Ectodermal cell (in vitro differentiated cells): Measurements from ENCODE around the gene ETAA1.

Experiments
- H3K27ac ChIP-seq: 2 replicates; pipeline ENCODE4 v1.7.0; 2013; ENCODE audit warnings: mild to moderate bottlenecking, low read depth, low read length; ENCODE audit not compliant: insufficient read depth, poor library complexity, severe bottlenecking
- H3K27me3 ChIP-seq: 2 replicates; pipeline ENCODE4 v1.7.0; 2013; ENCODE audit warnings: mild to moderate bottlenecking, low read length; ENCODE audit not compliant: insufficient read depth, control insufficient read depth, poor library complexity, severe bottlenecking
- H3K36me3 ChIP-seq: one replicate; pipeline ENCODE4 v1.7.0; 2013; ENCODE audit warnings: low read length; ENCODE audit not compliant: control insufficient read depth, insufficient read depth
- H3K4me1 ChIP-seq: one replicate; pipeline ENCODE4 v1.7.0; 2013; ENCODE audit warnings: low read length; ENCODE audit not compliant: control insufficient read depth, insufficient read depth
- H3K4me3 ChIP-seq: 2 replicates; pipeline ENCODE4 v1.7.0; 2013; ENCODE audit warnings: low read depth, low read length, control low read depth; ENCODE audit not compliant: insufficient read depth
- H3K9me3 ChIP-seq: 2 replicates; pipeline ENCODE4 v1.7.0; 2013; ENCODE audit warnings: mild to moderate bottlenecking, low read length, moderate library complexity; ENCODE audit not compliant: control insufficient read depth
- WGBS, 2 experiments: methylation state at CpG; one replicate each; pipeline ENCODE4 v1.1.7; 2013; ENCODE audit warnings: missing lambda C conversion rate in 2 of 2; 5-methylcytosine and 5-hydroxymethylcytosine counted together

Gene ETAA1

DNA sequence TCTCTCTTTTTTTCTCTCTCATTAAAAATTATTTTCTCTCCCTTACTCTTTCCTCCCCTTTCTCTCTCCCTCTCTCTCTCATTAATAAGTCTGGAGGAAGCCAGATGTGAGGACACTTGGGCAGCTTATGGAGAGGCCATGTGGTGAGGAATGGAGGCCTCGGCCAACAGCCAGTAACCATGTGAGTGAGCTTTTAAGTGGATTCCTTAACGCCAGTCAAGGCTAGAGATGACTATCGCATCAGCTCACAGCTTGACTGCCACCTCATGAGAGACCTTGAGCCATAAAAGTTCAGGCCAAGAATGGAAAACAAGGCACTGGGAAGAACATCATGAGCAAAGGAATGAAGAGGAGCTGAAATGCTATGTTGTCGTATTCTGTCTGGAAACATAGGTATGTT is 39.1 kb downstream of the ETAA1 start:
- no peak overlapping the region for H3K4me3 ChIP-seq
- no peaks in the 10 kb centered on the region for H3K9me3 ChIP-seq
- WGBS, 2 experiments = 90 to 97% methylated on average over 4 of the region's 4 CpGs
- H3K4me1 ChIP-seq = no peaks in the 10 kb centered on the region
- no peaks in the 10 kb centered on the region for H3K36me3 ChIP-seq
- H3K27ac ChIP-seq = no peak overlapping the region
- no peaks in the 10 kb centered on the region for H3K27me3 ChIP-seq

DNA sequence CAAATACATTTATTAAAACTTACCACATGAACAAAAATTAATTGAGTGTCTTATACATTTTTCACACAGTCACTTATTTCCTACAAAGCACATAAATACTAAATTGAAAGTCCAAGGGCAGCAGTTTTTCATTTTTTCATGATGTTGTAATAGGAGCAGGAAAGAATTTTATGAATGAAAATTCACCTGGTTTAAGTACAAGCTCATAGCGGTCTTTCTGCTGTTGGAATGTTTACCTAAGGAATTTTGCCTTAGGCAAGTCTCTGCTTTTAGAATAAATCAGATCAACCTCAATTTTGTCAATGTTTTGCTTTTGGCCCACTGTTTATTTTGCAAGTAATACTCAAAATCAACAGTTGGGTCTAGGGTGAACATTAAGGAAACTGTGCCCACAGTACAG is 40.0 kb downstream of the ETAA1 start:
- H3K27ac ChIP-seq = no peak overlapping the region
- H3K27me3 ChIP-seq = no peaks in the 10 kb centered on the region
- H3K36me3 ChIP-seq = no peaks in the 10 kb centered on the region
- no peaks in the 10 kb centered on the region for H3K9me3 ChIP-seq
- no peaks in the 10 kb centered on the region for H3K4me1 ChIP-seq
- H3K4me3 ChIP-seq = no peak overlapping the region
- WGBS, 2 experiments = 89 to 92% methylated on average over 1 of the region's 1 CpG

DNA sequence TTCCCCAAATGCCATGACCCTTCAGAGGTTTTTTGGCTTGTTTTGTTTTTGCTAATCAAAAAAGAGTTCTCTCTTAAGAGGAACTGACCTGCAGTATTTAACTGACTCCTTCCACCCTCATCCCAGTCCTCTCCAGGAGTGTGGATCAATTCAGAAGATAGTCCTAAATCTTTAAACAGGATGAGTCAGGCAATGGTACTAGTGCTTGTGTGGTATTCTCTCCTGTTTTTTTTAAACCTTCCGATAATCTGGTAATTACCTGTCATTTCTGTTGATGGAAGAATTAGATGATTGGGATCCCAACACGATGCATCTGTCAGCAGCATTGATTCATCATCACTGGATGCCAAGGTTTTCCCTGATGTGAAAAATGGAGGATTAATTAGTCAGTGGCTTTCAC is 41.2 kb downstream of the ETAA1 start:
- Histone ChIP-seq H3K27me3 (no peaks in the 10 kb centered on the region), H3K9me3 (no peaks in the 10 kb centered on the region), H3K36me3 (no peaks in the 10 kb centered on the region), H3K4me1 (no peaks in the 10 kb centered on the region), H3K27ac (no peak overlapping the region), H3K4me3 (no peak overlapping the region)
- WGBS, 2 experiments = 97 to 100% methylated on average over 2 of the region's 2 CpGs

DNA sequence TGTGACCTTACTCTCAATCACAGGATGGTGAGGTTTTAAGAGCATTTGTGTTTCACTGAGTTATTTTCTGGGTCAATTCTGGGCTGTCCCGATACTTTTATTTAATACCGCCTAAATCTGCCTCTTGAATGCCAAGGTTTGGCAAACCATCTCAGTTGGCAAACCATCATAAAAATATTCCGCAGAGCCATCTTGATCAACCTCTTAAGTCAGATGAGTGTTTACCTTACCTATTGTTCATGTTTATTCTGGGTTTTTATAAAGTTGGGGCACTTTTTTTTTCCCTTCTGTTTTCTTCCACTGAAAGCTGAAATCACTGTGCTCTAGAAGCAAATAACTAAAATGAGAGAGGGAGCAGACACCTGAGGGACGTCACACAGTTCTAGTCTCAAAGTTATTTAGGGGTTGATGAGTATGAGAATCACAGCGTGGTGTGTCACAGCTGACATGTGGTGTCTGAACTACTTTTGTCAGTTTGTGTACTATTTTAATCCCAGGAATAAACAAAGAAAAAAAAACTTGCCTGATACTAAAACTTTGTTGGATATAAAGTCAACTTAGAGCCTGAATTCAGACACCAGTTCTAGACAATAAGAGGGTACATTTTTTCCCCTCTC is 48.6 kb downstream of the ETAA1 start:
- no peaks in the 10 kb centered on the region for H3K4me1 ChIP-seq
- H3K36me3 ChIP-seq = no peaks in the 10 kb centered on the region
- H3K27ac ChIP-seq = no peak overlapping the region
- no peaks in the 10 kb centered on the region for H3K9me3 ChIP-seq
- no peaks in the 10 kb centered on the region for H3K27me3 ChIP-seq
- no peak overlapping the region for H3K4me3 ChIP-seq
- 94 to 95% methylated on average over 5 of the region's 5 CpGs for WGBS, 2 experiments

DNA sequence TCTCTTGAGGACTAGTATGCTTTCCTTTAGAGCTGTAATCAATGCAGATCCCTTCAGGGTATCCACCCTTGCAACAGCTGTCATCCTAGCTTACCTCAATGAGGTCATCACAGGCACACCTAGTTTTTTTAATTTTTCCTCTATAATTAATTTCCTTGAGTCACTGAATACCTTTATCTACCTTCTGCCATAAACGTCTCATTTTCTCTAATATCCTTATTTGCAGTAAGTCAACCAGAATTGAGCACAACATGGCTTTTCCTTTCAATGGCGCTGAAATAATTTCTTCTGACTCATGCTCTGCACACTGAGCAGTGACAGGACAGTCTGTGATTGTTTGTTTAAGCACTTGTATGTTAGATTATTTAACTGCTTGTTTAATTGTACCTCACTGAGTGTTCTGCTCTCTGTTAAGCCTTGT is 49.4 kb downstream of the ETAA1 start:
- H3K27ac ChIP-seq = no peak overlapping the region

DNA sequence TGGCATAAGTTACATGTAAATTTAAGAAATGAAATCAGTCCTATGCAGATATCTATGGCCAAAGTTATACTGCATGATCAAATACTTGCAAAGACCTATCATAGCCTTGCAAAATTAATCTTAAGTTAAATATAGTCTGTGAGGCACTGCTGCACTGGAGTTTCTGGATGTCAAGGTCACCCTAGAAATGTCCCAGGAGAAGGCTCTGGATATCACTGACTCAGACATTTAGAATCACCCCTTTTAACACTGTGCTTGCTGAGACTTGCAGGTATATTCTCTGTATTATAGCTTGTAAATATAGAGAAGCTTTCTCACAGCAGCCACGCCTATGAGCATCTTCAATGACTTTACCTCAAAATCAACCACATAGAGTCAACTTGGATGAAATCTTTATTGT is 51.5 kb downstream of the ETAA1 start:
- no peak overlapping the region for H3K27ac ChIP-seq
- WGBS, 2 experiments = 100% methylated on average over 1 of the region's 1 CpG; no CpG with 5 or more reads in 1 of the 2 experiments
- no peak overlapping the region for H3K4me3 ChIP-seq
- H3K4me1 ChIP-seq = no peaks in the 10 kb centered on the region
- no peaks in the 10 kb centered on the region for H3K9me3 ChIP-seq
- no peaks in the 10 kb centered on the region for H3K27me3 ChIP-seq
- no peaks in the 10 kb centered on the region for H3K36me3 ChIP-seq

More for the DNA sequence above, 49.4 kb downstream of the ETAA1 start:
- Histone ChIP-seq H3K36me3 (no peaks in the 10 kb centered on the region), H3K4me3 (no peak overlapping the region), H3K9me3 (no peaks in the 10 kb centered on the region), H3K27me3 (no peaks in the 10 kb centered on the region), H3K4me1 (no peaks in the 10 kb centered on the region)
- WGBS, 2 experiments = 93 to 95% methylated on average over 2 of the region's 2 CpGs

DNA sequence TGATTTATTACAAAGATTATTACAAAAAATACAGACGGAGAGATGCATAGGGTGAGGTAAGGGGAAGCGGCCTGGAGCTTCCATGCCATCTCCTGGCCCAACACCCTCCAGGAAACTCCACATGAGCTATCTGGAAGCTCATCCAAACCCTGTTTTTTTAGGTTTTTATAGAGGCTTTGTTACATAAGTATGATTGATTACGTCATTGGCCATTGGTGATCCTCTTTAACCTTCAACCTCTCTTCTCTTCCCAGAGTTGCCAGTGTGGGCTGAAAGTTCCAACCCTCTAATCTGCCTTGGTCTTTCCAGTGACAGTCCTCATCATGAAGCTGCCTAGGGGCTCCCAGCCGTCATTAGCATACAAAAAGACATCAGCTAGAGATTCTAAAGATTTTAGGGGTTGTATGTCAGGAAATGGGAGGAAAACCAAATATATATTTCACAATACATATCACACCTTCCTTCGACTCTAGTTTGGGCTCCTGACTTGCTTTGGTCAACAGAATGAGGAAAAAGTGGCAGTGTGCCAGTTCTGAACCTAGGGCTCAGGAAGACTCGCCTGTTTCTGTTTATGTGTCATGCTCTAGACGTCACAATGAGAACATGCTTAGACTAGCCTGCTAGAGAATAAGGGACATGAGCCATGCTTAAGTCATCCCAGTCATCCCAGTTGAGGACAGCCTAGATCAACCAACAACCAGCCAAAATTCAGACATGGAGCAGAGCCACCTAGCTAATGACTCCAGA is 54.1 kb downstream of the ETAA1 start:
- Histone ChIP-seq H3K27me3 (no peaks in the 10 kb centered on the region), H3K4me1 (no peaks in the 10 kb centered on the region), H3K4me3 (no peak overlapping the region), H3K27ac (no peak overlapping the region), H3K36me3 (no peaks in the 10 kb centered on the region), H3K9me3 (no peaks in the 10 kb centered on the region)
- WGBS, 2 experiments = 74 to 81% methylated on average over 7 of the region's 7 CpGs

DNA sequence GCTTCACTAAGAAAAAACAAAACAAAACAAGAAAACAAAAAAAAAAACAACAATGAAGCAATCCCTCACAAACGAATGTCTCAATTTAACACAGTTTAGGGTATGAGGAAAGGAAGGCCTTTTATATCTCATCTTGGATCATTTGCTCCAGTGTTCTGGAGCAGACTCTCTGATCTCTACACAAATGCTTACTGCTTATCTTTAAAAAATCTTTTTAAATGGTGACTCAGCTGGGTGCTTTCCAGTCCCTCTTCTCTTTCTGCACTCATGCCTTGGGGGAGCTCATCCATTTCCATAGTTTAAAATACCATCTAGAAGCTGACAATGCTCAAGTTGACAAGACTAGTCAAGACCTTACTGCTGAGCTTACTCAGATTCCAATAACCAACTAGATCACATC is 56.2 kb downstream of the ETAA1 start:
- Histone ChIP-seq H3K4me3 (no peak overlapping the region), H3K9me3 (no peaks in the 10 kb centered on the region), H3K27ac (no peak overlapping the region), H3K27me3 (no peaks in the 10 kb centered on the region), H3K36me3 (no peaks in the 10 kb centered on the region), H3K4me1 (no peaks in the 10 kb centered on the region)
- WGBS, 2 experiments = 93% methylated on average over 1 of the region's 1 CpG; no CpG with 5 or more reads in 1 of the 2 experiments

DNA sequence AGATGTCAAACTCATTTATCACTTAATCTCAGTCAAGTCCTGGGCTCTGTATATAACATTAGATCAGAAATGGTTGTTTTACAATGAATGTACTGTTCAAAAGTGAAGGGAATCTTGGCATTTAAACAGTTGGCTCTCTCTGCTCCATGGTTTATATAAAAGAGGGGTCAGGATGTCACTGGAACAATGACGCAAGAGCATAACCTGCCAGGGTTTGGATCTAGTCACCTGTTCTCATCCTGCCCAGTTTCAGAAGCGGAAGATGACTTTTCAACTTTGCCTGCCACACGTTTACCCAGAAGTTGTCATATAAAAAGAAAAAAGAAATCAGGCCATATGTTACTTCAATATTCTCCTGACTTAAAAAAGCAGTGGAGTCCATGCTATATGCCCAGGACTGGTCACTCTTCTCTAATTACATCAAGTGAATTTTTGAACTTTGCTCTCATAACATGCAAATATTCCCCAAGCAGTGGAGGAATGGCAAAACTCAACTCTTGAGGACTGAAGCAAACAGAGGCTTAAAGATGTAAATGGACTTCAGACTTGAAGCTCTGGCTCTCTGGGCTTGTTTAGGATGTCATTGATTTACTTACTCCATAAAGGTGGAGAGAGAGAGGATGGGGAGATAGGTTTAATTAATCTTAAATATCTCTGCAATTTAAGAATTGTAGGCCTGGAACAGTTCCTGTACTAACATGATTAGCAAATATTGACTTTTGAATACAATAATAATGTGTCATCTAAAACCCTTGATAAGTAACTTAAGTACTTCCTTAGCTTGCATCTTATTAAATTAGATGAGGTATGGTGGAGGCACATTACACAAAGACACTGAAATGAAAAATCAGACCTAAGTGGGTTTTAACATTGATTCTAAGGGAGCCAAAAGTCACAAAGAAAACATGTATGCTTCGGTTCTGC is 58.3 kb downstream of the ETAA1 start:
- 87 to 92% methylated on average over 4 of the region's 4 CpGs for WGBS, 2 experiments
- H3K27me3 ChIP-seq = no peaks in the 10 kb centered on the region

DNA sequence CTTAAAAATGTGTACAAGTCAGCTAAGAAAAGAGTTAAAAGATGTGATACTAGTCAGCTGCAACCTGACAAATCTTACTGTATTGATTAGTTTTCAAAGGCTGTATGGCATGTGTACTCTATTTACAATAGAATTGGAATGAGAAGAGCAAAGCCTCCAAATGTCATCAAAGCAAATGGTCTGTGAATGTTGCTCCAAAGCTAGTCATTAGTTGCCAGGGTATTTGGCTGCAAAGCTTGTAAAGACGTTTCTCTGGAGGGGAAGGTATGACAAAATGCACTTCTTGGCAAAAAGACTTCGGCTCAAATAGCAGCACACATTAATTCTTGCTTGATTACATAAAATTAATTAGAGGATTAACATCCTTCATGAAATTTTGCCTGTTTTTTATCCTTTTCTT is 59.3 kb downstream of the ETAA1 start:
- H3K27me3 ChIP-seq = no peaks in the 10 kb centered on the region
- 74 to 86% methylated on average over 2 of the region's 2 CpGs for WGBS, 2 experiments
- H3K27ac ChIP-seq = no peak overlapping the region
- H3K36me3 ChIP-seq = no peaks in the 10 kb centered on the region
- H3K4me3 ChIP-seq = no peak overlapping the region
- H3K4me1 ChIP-seq = no peaks in the 10 kb centered on the region
- no peaks in the 10 kb centered on the region for H3K9me3 ChIP-seq

More for the DNA sequence above, 58.3 kb downstream of the ETAA1 start:
- Histone ChIP-seq H3K27ac (no peak overlapping the region), H3K36me3 (no peaks in the 10 kb centered on the region), H3K9me3 (no peaks in the 10 kb centered on the region), H3K4me3 (no peak overlapping the region), H3K4me1 (no peaks in the 10 kb centered on the region)
